GM12878 (cell line): Measurements from ENCODE around the gene ERC1.

Source experiments
- RCOR1 ChIP-seq: conservative IDR thresholded peaks from 2 replicates; pipeline ENCODE4 v1.6.1; 2012; ENCODE audit warnings: low read depth, low read length, improper control_type of control experiment
- TBL1XR1 ChIP-seq: IDR thresholded peaks from 2 replicates; pipeline ENCODE4 v1.6.1; 2012; ENCODE audit warnings: low read depth, low read length, improper control_type of control experiment

DNA sequence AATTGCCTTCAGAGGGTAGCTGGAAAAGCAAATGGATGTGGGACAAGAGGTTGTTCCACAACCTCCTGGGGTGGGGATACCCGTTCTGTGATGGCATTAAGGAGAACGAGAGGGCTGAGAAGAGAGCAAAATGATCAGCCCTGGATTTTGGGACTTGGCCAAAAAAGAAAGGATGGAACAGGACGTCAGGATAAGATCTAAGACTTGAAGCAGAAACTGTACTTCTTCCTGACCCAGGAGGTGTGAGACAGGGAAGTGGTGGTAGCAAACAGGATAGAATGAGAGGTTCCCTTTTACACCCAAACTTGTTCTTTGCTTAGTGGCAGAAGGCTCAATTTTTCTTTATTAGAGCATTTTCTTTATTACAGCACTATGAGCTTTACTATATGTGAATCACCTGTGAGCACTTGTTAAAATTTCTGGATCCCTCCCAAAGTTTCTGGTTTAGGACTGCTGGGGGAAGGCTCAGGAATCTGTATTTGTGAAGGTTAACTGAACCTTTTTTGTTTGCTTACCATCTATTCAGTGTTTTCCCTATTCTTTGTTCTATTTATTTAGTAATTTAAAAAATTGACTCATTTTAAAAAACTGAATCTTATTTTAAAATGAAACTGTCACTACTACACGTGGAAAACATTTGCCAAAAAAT, 59.2 kb downstream of the ERC1 start:
- TF ChIP-seq RCOR1 (no peak), TBL1XR1 (no peak)
